GM21528 (cell line): ENCODE data around the gene DCTPP1.

Experiments used
- ATAC-seq: cut with Tn5 transposase; IDR thresholded peaks from one replicate; pipeline ENCODE4 v1.9.1; 2021; ENCODE audit warnings: mild to moderate bottlenecking, moderate library complexity; ENCODE audit not compliant: unreplicated experiment, low FRiP score

Gene DCTPP1

GRCh38 chr16:30383521-30383920 lies 46.3 kb downstream of the DCTPP1 start:
- no peak for ATAC-seq

GRCh38 chr16:30382111-30382881 lies 47.5 kb downstream of the DCTPP1 start, which contains the start of gene SEPTIN1:
Gene SEPTIN1 (minus strand): TSS chr16:30382561. CDS start chr16:30382542, 19 bp downstream.
- ATAC-seq: no peak

- ATAC-seq: no peak
These were observed 48.4 kb downstream of the DCTPP1 start for GRCh38 chr16:30381291-30382041.

GRCh38 chr16:30380803-30381208 lies 49.0 kb downstream of the DCTPP1 start:
- no peak for ATAC-seq

GRCh38 chr16:30380072-30380802 lies 49.6 kb downstream of the DCTPP1 start:
- no peak for ATAC-seq

- no peak for ATAC-seq
These were observed 50.6 kb downstream of the DCTPP1 start for GRCh38 chr16:30379158-30379783.

GRCh38 chr16:30378236-30379157 lies 51.3 kb downstream of the DCTPP1 start:
- ATAC-seq: peak; percentile 74

- ATAC-seq: peak; percentile 42
These were observed 52.0 kb downstream of the DCTPP1 start for GRCh38 chr16:30377812-30378235.

GRCh38 chr16:30377050-30377811 lies 52.6 kb downstream of the DCTPP1 start:
- ATAC-seq: no peak

GRCh38 chr16:30376461-30376902 lies 53.3 kb downstream of the DCTPP1 start:
- no peak for ATAC-seq

- ATAC-seq: no peak
These were observed 54.0 kb downstream of the DCTPP1 start for GRCh38 chr16:30375864-30376263.

- no peak for ATAC-seq
These were observed 55.3 kb downstream of the DCTPP1 start, which contains the start of gene MYL11 for GRCh38 chr16:30374538-30374937. Gene MYL11 (plus strand): TSS chr16:30374802. CDS start chr16:30374858, 56 bp downstream.
